Mucosa of stomach (tissue), 1 donor: Measurements from ENCODE around the gene MYO5B.

Experiments used
- H3K27me3 ChIP-seq: one replicate; pipeline ENCODE4 v1.7.0; 2013; ENCODE audit warnings: mild to moderate bottlenecking, low read length; ENCODE audit not compliant: control insufficient read depth, insufficient read depth
- H3K36me3 ChIP-seq: one replicate; pipeline ENCODE4 v1.7.0; 2013; ENCODE audit warnings: low read length; ENCODE audit not compliant: control insufficient read depth, insufficient read depth
- H3K4me1 ChIP-seq: one replicate; pipeline ENCODE4 v1.7.0; 2013; ENCODE audit warnings: mild to moderate bottlenecking, low read length; ENCODE audit not compliant: control insufficient read depth, insufficient read depth
- H3K4me3 ChIP-seq: one replicate; pipeline ENCODE4 v1.7.0; 2013; ENCODE audit warnings: low read length
- H3K9ac ChIP-seq: one replicate; pipeline ENCODE4 v1.7.0; 2013; ENCODE audit warnings: mild to moderate bottlenecking, low read length, moderate library complexity
- H3K9me3 ChIP-seq: one replicate; pipeline ENCODE4 v1.7.0; 2013; ENCODE audit warnings: mild to moderate bottlenecking, low read length, moderate library complexity; ENCODE audit not compliant: control insufficient read depth
- donor health status: Pancreatic carcinoma.

The MYO5B gene

GRCh38 chr18:49876536-49876935 lies 318.4 kb downstream of the MYO5B start:
- no peak overlapping the region for H3K9ac ChIP-seq
- H3K4me1 ChIP-seq = no peaks in the 10 kb centered on the region
- no peaks in the 10 kb centered on the region for H3K27me3 ChIP-seq
- H3K4me3 ChIP-seq = no peak overlapping the region
- no peaks in the 10 kb centered on the region for H3K9me3 ChIP-seq
- no peaks in the 10 kb centered on the region for H3K36me3 ChIP-seq

- no peaks in the 10 kb centered on the region for H3K4me1 ChIP-seq
- no peaks in the 10 kb centered on the region for H3K9me3 ChIP-seq
- H3K9ac ChIP-seq = no peak overlapping the region
- H3K36me3 ChIP-seq = no peaks in the 10 kb centered on the region
- no peaks in the 10 kb centered on the region for H3K27me3 ChIP-seq
- no peak overlapping the region for H3K4me3 ChIP-seq
Observed at GRCh38 chr18:49875783-49876182, 319.2 kb downstream of the MYO5B start.

- no peaks in the 10 kb centered on the region for H3K27me3 ChIP-seq
- H3K9me3 ChIP-seq = no peaks in the 10 kb centered on the region
- no peak overlapping the region for H3K9ac ChIP-seq
- H3K4me3 ChIP-seq = no peak overlapping the region
- H3K36me3 ChIP-seq = no peaks in the 10 kb centered on the region
- H3K4me1 ChIP-seq = no peaks in the 10 kb centered on the region
Observed at GRCh38 chr18:49875155-49875554, 319.8 kb downstream of the MYO5B start.

- Histone ChIP-seq H3K36me3 (no peaks in the 10 kb centered on the region), H3K27me3 (no peaks in the 10 kb centered on the region), H3K9me3 (no peaks in the 10 kb centered on the region), H3K4me3 (no peak overlapping the region), H3K4me1 (no peaks in the 10 kb centered on the region), H3K9ac (no peak overlapping the region)
Observed at GRCh38 chr18:49874238-49874637, 320.7 kb downstream of the MYO5B start.

GRCh38 chr18:49869354-49869753 lies 325.6 kb downstream of the MYO5B start:
- H3K9ac ChIP-seq = no peak overlapping the region
- peaks cover 3% of the 10 kb centered on the region for H3K4me1 ChIP-seq
- H3K4me3 ChIP-seq = no peak overlapping the region
- no peaks in the 10 kb centered on the region for H3K9me3 ChIP-seq
- H3K27me3 ChIP-seq = no peaks in the 10 kb centered on the region
- no peaks in the 10 kb centered on the region for H3K36me3 ChIP-seq

- no peak overlapping the region for H3K9ac ChIP-seq
Observed at GRCh38 chr18:49866680-49867079, 328.3 kb downstream of the MYO5B start.

GRCh38 chr18:49865401-49865800 lies 329.5 kb downstream of the MYO5B start:
- H3K4me1 ChIP-seq = peaks cover 18% of the 10 kb centered on the region
- H3K36me3 ChIP-seq = no peaks in the 10 kb centered on the region
- H3K9ac ChIP-seq = no peak overlapping the region
- H3K4me3 ChIP-seq = no peak overlapping the region
- H3K27me3 ChIP-seq = no peaks in the 10 kb centered on the region
- no peaks in the 10 kb centered on the region for H3K9me3 ChIP-seq

More at GRCh38 chr18:49866680-49867079, 328.3 kb downstream of the MYO5B start:
- Histone ChIP-seq H3K4me1 (peaks cover 6% of the 10 kb centered on the region), H3K9me3 (no peaks in the 10 kb centered on the region), H3K27me3 (no peaks in the 10 kb centered on the region), H3K4me3 (no peak overlapping the region), H3K36me3 (no peaks in the 10 kb centered on the region)

- peaks cover 32% of the 10 kb centered on the region for H3K4me1 ChIP-seq
- no peak overlapping the region for H3K9ac ChIP-seq
- no peaks in the 10 kb centered on the region for H3K27me3 ChIP-seq
- no peaks in the 10 kb centered on the region for H3K36me3 ChIP-seq
- no peak overlapping the region for H3K4me3 ChIP-seq
- no peaks in the 10 kb centered on the region for H3K9me3 ChIP-seq
Observed at GRCh38 chr18:49863769-49864621, 331.0 kb downstream of the MYO5B start.

GRCh38 chr18:49862656-49863385 lies 332.1 kb downstream of the MYO5B start:
- Histone ChIP-seq H3K4me3 (no peak overlapping the region), H3K4me1 (peaks cover 43% of the 10 kb centered on the region), H3K9me3 (no peaks in the 10 kb centered on the region), H3K27me3 (no peaks in the 10 kb centered on the region), H3K36me3 (no peaks in the 10 kb centered on the region), H3K9ac (no peak overlapping the region)

- no peak overlapping the region for H3K9ac ChIP-seq
- no peaks in the 10 kb centered on the region for H3K27me3 ChIP-seq
- no peak overlapping the region for H3K4me3 ChIP-seq
- no peaks in the 10 kb centered on the region for H3K9me3 ChIP-seq
- no peaks in the 10 kb centered on the region for H3K36me3 ChIP-seq
- H3K4me1 ChIP-seq = peaks cover 50% of the 10 kb centered on the region
Observed at GRCh38 chr18:49861659-49862058, 333.3 kb downstream of the MYO5B start.

GRCh38 chr18:49859725-49860124 lies 335.2 kb downstream of the MYO5B start:
- Histone ChIP-seq H3K9me3 (no peaks in the 10 kb centered on the region), H3K27me3 (no peaks in the 10 kb centered on the region), H3K4me3 (no peak overlapping the region), H3K4me1 (peaks cover 52% of the 10 kb centered on the region), H3K36me3 (no peaks in the 10 kb centered on the region), H3K9ac (peak overlapping the region; percentile 64)

- H3K4me3 ChIP-seq = no peak overlapping the region
- H3K9ac ChIP-seq = peak overlapping the region; percentile 64
- H3K9me3 ChIP-seq = no peaks in the 10 kb centered on the region
- no peaks in the 10 kb centered on the region for H3K27me3 ChIP-seq
- peaks cover 57% of the 10 kb centered on the region for H3K4me1 ChIP-seq
- H3K36me3 ChIP-seq = no peaks in the 10 kb centered on the region
Observed at GRCh38 chr18:49859021-49859359, 336.0 kb downstream of the MYO5B start.
